T-helper 2 cell treated with Interferon-gamma antibody and Interleukin-4, amounts not matched to agents 100 ng/mL and 5 ng/mL, for 36 hours (primary cell): ENCODE data around the gene KANK3. TPM values are rescaled to one million over a fixed set of nuclear protein-coding genes. Genes with fewer than 3 reads are reported as not detected.
"Not testable (repeated sequence)": the region's sequence is repeated elsewhere in the genome, so short reads cannot be mapped to it uniquely, and the experiment has no call there.

Source experiments
- intact Hi-C: fragments of 100-400 bp; cut with micrococcal nuclease; formaldehyde crosslinking; loops from one replicate; pipeline ENCODE4 v1.15.1; 2023
- total RNA-seq: library from RNA; stranded (reverse); gene quantifications from 2 replicates; pipeline ENCODE4 v1.2.3, GENCODE V29; 2022

Gene KANK3
- total RNA-seq, 1 donor from 2014 or later = 1.5 TPM

- intact Hi-C loops = no loop called here
Observed at GRCh38 chr19:8371011-8371804, 28.1 kb upstream of the KANK3 start.

- intact Hi-C loops = no loop called here
Observed at GRCh38 chr19:8370176-8371010, 27.3 kb upstream of the KANK3 start.

GRCh38 chr19:8367327-8368001, 24.4 kb upstream of the KANK3 start:
- intact Hi-C loops = no loop called here

- intact Hi-C loops = no loop called here
Observed at GRCh38 chr19:8366961-8367326, 23.9 kb upstream of the KANK3 start.

- intact Hi-C loops = no loop called here
Observed at GRCh38 chr19:8366121-8366581, 23.1 kb upstream of the KANK3 start.

GRCh38 chr19:8363803-8364771, 21.0 kb upstream of the KANK3 start, which contains the start of gene ANGPTL4:
Gene ANGPTL4 (plus strand): TSS chr19:8364155. CDS start chr19:8364322, 167 bp downstream.
- intact Hi-C loops = loop anchor here (1.0 kb wide), 2 partner anchors 26 to 49 kb away; partner anchors contain the start of genes MARCHF2 and RAB11B

GRCh38 chr19:8361921-8362793, 19.1 kb upstream of the KANK3 start:
- intact Hi-C loops = no loop called here

GRCh38 chr19:8360196-8360595, 17.1 kb upstream of the KANK3 start:
- intact Hi-C loops = no loop called here

GRCh38 chr19:8358948-8359347, 15.9 kb upstream of the KANK3 start:
- intact Hi-C loops = no loop called here

- intact Hi-C loops = no loop called here
Observed at GRCh38 chr19:8357007-8357521, 14.0 kb upstream of the KANK3 start.

- intact Hi-C loops = no loop called here
Observed at GRCh38 chr19:8355631-8356402, 12.8 kb upstream of the KANK3 start.

GRCh38 chr19:8352845-8353244, 9.8 kb upstream of the KANK3 start:
- intact Hi-C loops = loop anchor here (5.0 kb wide), 1 partner anchor 224 kb away; the partner anchor contains the start of gene MYO1F

GRCh38 chr19:8352134-8352827, 9.2 kb upstream of the KANK3 start:
- intact Hi-C loops = loop anchor here (5.0 kb wide), 1 partner anchor 225 kb away; the partner anchor contains the start of gene MYO1F

GRCh38 chr19:8349629-8350372, 6.7 kb upstream of the KANK3 start:
- intact Hi-C loops = loop anchor here (5.0 kb wide), 1 partner anchor 228 kb away; the partner anchor contains the start of gene MYO1F

GRCh38 chr19:8343483-8343844, 402 bp upstream of the KANK3 start:
- intact Hi-C loops = loop anchor here (1.0 kb wide), 1 partner anchor 47 kb away; the partner anchor contains the start of gene RAB11B

GRCh38 chr19:8342316-8342683, 762 bp downstream of the KANK3 start:
- intact Hi-C loops = no loop called here

GRCh38 chr19:8341504-8341903, 1.6 kb downstream of the KANK3 start:
- intact Hi-C loops = not testable (repeated sequence)
